Activated CD4-positive, CD25-positive, alpha-beta regulatory T cell treated with anti-CD3 and anti-CD28 coated beads, Interleukin-2, amount 50 U/mL, for 16 hours (primary cell): ENCODE measurements around the gene SLC27A2.

ENCODE experiments used
- DNase-seq: peaks from one replicate; pipeline ENCODE4 v3.0.0-alpha.2; 2020; ENCODE audit warnings: low read depth, low spot score

Gene SLC27A2

DNA sequence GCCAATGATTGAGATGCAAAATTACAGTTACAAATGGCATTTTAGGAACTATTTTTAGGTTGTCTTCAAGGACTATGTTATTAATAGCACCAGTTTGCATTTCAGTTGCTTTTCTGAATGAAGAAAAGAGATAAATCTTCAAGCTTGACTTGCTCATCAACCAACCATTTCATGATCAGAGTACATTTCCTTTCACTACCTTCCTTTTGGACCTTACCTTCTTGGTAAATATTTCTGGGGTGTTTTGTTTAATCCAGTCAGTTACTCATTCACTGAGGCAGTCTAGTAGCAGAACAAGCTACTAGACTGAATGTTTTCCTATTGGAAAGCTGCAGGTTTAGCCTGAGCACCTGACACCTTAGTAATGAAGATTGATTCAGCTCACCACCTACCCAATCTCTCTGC lies 8.2 kb downstream of the SLC27A2 start:
- DNase-seq: no peak

DNA sequence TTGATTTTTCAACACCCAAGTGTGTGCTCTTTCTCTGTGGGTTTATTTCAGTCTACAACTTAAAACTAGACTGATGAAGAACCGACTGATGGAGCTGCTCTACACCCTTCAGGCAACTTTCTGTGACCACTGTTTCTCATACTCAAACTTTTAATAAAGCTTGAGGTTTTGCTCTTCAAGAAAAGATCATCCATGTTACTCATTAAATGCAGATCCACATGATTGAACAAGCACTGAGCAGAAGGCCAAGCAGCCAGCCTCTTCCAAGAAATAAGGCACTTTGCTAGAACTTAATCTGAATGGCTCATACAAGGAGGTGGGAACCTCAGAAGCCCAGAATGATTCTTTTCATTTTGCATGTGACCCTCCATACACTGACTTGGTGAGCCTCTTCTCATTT lies 8.7 kb downstream of the SLC27A2 start:
- DNase-seq: no peak

DNA sequence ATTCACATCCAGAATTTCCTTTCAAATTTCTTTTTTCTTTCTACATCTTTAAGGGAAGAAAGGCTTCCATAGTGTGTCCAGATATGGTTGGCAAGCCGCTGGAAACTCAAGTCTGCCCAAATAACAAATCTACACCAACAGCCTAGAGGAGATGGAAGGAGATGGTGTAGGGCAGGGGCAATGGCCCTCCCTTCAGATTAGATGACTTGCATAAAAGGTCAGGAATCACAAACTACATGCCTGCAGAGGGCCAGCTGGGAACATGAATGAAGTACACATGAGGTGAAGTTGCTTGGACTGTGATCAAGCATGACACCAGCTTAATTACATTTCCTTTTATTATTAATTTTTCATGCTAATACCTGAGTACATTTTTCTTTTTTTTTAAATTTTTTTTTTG lies 10.2 kb downstream of the SLC27A2 start:
- no peak for DNase-seq

DNA sequence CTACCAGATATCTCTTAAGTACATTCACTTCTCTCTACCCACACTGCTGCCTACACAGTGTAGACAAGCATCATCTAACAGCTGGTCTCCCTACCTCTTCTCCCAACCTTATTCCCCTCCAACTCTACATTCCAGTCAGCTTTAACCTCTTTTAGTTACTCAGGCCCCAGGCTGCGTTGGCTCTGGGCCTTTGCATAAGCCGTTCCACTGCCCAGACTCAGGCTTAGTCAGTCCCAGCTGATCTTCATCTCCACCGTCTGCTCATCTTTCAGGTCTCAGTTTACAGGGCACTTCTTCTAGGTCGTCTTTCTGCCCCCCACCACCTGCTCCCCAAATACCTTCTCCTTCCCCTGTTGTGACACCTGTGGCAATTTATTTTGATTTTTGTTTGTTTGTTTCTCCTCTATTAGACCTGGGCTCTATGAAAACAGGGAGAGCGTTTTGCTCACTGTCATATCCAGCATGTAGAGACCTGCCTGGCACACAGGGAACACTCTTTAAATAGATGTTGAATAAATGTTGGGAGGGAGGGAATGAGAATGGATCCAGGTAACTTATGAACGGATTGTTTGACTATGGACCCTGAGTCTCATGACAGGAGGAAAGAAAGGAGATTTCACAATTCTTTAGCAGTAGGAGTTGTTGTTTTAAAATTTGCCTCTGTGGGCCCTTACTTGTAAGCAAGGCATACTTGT lies 11.1 kb downstream of the SLC27A2 start:
- DNase-seq: no peak

DNA sequence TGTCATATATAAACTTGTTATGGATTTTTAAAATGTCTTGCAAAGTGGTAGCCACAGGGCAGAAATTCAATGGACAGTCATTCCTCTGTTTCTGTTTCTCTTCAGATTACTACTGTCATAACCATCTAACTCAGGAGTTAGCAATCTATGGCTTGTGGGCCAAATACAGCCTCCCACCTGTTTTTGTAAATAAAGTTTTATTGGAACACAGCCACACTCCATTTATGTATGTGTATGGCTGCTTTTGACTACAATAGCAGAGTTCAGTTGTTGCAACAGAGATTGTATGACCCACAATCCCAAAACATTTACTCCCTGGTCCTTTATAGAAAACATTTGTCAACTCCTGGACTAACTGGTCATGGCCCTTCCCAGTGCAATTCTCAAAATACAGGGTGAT lies 20.0 kb downstream of the SLC27A2 start:
- no peak for DNase-seq

DNA sequence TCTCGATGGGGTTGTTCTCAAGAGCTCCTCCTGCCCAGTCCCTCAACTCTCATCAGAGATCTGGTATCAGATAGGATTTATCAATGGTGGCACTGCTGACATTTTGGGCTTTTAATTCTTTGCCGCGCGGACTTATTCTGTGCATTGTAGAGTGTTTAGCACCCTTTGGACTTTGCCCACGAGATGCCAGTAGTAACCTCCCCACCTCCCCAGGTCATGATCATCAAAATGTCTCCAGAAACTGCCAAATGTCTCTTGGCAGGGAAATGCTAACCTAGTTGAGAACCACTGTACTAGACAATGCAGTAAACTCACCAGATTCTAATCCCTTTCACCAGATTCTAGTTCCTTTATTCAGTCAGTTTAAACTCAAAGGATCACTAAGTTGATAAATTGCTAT lies 24.0 kb downstream of the SLC27A2 start:
- DNase-seq: no peak

DNA sequence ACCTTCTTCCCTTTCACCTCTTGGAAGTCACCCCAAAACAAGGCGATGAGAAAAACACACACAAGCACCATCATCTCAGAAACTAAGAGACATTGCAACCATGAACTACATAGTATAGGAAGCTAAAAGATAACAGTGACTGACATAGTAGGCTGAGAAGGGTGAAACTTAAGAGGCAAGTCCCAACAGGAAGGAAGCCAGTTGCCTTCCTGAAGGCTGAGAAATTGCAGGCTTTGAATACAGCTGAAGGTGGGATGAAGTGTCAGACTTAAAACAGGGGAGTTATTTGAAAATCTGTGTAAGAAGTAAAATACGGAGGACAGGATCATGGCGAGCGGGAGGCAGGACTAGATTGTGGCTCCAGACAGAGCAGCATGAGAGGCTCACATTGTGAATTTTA lies 27.8 kb downstream of the SLC27A2 start:
- no peak for DNase-seq

DNA sequence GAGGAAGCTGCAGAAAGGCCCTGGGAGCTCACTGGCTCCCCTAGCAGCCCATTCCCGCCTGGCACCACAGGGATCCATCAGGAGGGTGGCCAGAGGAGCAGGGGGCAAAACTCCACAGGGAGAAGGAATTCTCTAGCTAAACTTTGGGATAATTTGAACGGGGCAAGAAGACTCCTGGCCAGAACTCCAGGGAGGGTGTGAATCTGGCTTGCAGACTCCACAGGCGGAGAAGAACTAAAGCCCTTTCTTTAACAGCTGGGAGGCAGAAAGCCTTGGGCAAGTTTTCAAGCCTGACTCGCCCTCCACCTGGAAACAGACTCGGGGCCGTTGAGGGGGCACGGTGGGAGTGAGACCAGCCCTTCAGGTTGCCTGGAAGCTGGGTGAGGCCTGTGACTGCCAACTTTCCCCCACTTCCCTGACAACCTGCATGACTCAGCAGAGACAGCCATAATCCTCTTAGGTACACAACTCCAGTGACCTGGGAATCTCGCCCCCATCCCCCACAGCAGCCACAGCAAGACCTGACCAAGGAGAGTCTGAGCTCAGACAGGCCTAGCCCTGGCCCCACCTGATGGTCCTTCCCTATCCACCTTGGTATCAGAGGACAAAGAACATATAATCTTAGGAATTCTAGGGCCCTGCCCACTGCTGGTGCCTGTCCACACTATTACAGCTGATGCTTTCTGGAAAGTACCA lies 28.6 kb downstream of the SLC27A2 start:
- DNase-seq: no peak

DNA sequence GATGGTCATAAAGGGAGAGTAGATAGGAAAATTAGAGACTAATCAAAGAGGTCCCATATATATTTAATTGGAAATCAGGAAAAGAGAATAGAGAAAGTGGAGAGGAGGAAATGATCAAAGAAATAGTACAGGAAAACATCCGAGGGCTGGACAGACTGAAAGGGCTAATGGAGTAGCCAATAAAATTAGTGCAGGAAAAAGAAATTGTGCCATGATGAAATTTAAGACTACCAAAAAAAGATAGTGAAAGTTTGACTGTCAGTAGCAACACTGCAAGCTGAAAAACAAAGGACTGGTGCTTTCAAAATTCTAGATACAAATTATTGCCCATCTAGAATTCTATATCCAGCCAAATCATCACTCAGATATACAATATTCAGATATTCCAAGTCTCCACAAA lies 36.3 kb downstream of the SLC27A2 start:
- no peak for DNase-seq

DNA sequence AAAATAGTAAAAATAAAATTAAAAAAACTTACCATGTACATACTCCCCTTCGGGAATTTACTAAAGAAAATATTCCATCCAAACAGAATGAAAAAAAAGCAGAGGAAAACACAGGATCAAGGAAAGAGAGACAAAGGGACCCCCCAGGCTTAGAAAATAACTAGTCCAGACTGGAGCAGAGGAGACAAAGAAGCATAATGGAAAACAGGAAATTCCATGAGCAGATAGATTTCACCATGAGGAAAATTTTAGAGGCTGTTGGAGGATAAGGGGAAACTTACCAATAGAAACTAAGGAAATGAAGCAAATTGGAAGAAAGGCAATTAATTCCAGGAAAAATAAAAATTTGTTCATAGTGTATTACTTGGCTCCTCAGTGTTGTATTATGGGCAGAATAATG lies 36.7 kb downstream of the SLC27A2 start:
- no peak for DNase-seq

DNA sequence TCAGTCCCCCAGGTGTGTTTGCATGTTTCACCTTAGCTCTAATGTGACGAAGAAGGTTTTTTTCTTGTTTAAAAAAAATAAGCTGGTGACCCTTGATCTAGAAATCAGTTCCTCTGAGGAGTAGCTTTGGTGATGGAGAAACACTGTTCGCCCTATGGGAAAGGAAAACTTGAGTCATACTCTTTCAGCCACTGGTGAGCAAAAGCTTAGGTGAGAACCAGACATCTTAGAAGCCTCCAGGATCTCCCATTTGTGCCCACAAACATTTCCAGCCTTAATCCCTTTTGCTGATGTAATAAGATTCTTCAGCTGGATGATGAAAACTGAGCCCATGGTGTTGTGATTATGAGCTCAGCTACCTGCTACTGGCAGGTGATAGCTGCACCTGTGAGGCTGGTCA lies 37.8 kb downstream of the SLC27A2 start:
- DNase-seq: no peak

DNA sequence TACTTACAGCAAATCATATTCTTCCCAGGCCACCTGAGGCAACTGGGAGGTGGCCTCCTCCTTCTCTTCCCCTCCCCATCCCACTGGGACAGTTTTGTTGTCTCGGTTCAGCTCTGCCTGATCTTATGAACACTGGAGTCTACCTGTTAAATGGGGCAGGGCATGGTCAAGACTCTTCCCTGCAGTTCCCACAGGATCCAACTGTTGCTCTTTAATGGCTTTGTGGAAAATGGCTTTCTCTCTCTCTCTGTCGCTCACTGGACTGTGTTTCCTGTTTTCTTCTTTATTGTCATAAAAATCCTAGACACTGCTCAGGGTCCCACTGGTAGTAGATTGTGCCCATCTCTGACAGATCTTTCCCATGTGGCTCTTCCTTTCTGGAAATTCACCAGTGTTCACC lies 40.2 kb downstream of the SLC27A2 start:
- no peak for DNase-seq

DNA sequence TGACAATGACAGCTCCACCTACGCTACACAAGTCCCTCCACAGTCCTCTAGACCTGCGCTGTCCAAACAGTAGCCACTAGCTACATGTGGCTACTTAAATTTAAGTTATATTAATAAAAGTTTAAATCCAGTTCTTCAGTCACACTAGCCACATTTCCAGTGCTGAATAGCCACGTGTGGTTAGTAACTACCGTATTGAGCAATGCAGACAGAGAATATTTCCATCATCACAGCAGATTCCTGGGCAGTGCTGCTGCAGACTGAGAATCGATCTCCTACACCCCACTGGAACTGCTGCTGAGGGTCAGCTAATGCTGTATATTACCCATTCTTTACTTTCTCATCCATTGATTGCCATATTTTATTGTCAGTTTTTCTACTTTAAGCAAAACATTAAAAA lies 42.6 kb downstream of the SLC27A2 start:
- no peak for DNase-seq

DNA sequence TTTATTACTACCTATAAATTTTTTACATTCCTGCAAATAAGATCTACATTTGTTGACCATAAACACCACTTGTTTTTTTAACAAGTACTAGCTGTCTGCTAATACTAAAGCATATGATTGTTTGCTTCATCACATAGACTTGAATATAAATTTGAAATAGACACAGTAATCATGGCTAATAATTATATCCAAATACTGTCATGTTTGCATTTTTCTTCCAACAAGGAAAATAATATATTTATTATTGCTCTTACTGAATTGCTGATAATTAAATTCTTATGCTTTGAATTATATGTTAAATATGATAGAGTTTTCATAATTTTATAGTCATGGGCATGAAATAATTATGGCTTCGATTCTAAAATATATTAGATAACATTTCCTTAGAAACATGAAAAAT lies 43.1 kb downstream of the SLC27A2 start:
- DNase-seq: no peak

DNA sequence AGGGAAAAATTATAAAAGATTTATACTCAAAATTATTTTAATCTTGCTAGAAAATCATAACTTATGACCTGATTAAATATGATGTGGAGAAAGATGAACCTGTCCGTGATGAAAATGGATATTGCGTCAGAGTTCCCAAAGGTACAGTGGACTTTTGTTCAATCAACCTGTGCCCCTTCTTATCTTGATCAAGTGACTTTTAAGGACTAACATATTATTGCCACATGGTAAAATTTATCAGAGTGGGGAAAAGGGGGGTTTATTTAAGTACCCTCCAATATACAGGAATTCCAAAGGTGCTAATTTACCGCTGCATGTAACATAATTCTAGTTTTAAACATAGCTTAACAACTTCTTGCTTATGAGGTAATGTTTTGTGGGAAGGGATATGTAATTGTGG lies 43.9 kb downstream of the SLC27A2 start:
- DNase-seq: no peak

DNA sequence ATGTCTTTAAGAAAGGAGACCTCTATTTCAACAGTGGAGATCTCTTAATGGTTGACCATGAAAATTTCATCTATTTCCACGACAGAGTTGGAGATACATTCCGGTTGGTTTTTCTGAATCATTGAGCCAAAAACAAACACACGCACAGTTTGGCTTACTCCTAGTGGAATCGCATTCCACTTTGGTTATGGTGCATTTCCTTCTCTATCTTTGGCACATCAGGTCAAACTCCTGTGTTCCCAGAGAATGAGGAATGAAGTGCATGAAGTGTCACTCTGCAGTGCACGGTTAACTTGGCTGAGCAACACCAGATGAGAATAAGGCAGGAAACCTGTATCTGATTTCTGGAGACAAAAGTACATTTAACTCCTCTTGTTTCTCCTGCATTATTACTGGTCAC lies 45.1 kb downstream of the SLC27A2 start:
- DNase-seq: no peak

DNA sequence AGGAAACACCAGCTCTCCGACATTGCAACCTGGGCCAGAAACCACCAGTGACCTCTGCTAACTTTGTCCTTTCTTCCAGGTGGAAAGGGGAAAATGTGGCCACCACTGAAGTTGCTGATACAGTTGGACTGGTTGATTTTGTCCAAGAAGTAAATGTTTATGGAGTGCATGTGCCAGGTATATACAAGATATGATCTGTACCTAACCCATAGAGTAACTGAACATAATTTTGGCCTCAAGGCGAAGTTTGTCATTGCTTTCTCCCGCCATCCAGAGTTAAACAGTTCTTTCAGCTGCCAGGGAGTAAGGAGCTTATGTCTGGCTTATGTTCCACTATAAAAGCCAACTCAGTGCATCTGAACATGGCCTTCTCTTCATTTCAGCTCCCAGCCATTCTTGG lies 46.9 kb downstream of the SLC27A2 start:
- DNase-seq: no peak

DNA sequence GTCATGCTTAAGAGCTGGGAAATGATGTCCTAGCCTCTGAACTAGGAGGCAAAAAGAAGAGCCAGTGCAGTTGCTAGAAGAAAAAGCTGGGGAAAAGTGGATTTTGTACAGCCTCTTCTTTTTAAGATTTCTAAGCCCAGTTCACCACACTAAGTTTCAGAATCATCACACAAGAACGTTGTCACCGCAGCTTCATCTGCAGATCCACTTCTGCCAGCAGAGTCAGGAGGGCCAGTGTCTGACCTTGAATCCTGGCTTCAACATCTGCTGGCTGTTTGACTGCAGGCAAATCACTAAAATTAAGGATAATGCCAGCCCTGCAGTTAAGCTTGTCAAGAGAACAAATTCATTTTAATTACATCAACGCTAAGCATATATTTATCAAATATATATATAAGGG lies 47.3 kb downstream of the SLC27A2 start:
- no peak for DNase-seq

DNA sequence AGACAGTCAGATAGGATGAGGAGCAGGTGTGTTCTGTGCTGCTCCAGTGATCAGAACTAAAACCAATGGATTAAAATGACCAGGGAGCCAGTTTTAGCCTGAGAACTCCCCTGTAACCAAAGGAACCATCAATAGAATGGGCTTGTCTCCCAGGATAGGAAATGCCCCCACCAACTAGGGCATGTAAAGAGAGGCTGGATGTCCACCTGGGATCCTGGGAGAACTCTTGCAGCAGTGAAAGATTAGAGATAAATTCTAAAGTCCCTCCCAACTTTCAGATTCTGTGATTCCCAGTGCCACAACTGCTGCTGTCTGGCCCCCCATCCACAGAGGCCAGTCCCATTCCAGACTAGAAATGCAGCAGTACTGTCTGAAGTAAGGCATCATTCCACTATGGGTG lies 49.8 kb downstream of the SLC27A2 start:
- DNase-seq: no peak

DNA sequence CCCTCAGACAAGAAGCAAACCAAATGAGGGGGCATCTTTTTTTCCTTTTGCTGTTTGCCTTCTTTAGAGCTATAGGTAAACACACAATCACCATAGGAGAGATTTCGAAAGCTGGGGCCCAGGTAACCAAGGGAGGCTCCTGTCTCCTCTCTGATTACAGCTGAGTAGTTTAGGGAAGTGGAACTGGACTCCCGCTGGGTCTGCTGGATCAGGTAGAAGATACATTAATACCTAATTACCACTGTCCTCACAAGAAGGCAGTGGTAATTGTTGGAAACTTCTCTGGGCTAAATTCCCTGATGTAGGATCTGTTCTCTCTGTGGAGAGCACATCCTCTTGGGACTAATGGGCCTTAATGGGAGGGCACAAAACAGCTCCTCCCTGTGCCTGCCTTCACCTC lies 50.8 kb downstream of the SLC27A2 start:
- no peak for DNase-seq

DNA sequence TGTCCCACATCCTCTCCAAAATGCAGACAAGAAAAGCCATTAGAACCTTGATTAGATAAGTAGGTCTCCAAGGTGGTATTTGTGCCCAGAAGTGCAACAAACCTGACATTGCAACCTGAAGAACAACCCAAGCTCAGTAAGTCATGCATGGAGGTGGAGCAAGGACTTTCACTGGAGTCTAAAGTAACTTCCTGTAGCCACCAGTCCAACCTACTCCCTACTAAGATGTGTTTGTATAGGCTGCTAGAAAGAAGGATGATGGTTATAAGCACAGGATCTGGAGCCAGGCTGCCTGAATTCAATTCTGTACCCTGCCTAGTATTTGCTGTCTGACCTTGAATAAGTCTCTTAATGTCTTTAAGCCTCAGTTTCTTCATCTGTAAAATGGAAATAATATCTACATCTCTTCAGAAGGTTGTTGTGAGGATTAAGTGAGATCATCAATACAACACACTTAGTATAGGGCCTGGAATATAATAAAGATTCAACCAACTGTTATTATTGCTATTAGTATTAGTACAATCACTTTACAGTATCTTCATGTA lies 51.3 kb downstream of the SLC27A2 start:
- no peak for DNase-seq

DNA sequence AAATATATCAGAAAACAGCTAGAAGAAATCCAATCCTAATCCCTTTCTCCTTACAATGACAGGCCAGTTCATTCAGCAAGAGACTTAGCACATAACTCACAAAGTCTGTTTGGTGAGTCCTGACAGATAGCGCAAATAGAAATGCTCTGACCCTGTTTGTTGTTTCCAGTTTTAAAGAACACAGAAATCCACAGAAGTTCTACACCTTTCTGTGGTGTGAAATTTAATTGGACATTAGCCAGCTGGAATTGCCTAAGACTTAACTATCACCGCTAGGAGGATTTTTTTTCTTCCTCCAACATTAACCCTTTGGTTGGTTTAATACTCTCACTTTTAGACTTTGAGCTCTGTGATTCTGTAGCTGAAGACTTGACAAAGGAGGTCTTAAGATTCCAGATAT lies 52.8 kb downstream of the SLC27A2 start:
- no peak for DNase-seq

DNA sequence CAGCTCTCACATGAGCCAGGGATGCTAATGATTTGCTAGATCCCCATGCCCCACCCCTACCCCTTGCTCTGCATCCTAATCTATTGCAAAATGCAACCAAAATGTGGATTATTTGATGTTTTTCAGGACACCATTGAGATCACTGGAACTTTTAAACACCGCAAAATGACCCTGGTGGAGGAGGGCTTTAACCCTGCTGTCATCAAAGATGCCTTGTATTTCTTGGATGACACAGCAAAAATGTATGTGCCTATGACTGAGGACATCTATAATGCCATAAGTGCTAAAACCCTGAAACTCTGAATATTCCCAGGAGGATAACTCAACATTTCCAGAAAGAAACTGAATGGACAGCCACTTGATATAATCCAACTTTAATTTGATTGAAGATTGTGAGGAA lies 53.8 kb downstream of the SLC27A2 start:
- DNase-seq: no peak
